H9 (cell line): ENCODE results near the gene ELAC2. TPM values are rescaled to one million over a fixed set of nuclear protein-coding genes. Genes with fewer than 3 reads are reported as not detected.

Experiments
- DNase-seq: peaks from one replicate; pipeline ENCODE4 v3.0.0-alpha.2; 2017
- H2AFZ ChIP-seq: one replicate; pipeline ENCODE4 v1.6.1; 2013; ENCODE audit warnings: mild to moderate bottlenecking, low read length, control low read depth, moderate library complexity
- H2AK5ac ChIP-seq: 2 replicates; pipeline ENCODE4 v1.6.1; 2013; ENCODE audit warnings: low read length, control low read depth, mixed read lengths; ENCODE audit not compliant: insufficient read length
- H2BK120ac ChIP-seq: one replicate; pipeline ENCODE4 v1.6.1; 2013; ENCODE audit warnings: low read depth, mild to moderate bottlenecking, low read length, control low read depth, inconsistent platforms; ENCODE audit not compliant: poor library complexity, severe bottlenecking
- H2BK12ac ChIP-seq: 2 replicates; pipeline ENCODE4 v1.6.1; 2013; ENCODE audit warnings: low read length, control low read depth, mixed read lengths, low read depth; ENCODE audit not compliant: insufficient read length
- H2BK15ac ChIP-seq: 2 replicates; pipeline ENCODE4 v1.6.1; 2013; ENCODE audit warnings: low read depth, low read length, control low read depth
- H2BK20ac ChIP-seq: one replicate; pipeline ENCODE4 v1.6.1; 2013; ENCODE audit warnings: low read depth, mild to moderate bottlenecking, low read length, control low read depth, inconsistent platforms; ENCODE audit not compliant: poor library complexity, severe bottlenecking
- H2BK5ac ChIP-seq: 2 replicates; pipeline ENCODE4 v1.6.1; 2013; ENCODE audit warnings: low read length, control low read depth, mixed read lengths; ENCODE audit not compliant: insufficient read length
- H3K14ac ChIP-seq: 2 replicates; pipeline ENCODE4 v1.6.1; 2013; ENCODE audit warnings: low read length, control low read depth; ENCODE audit not compliant: insufficient read depth
- H3K18ac ChIP-seq: 2 replicates; pipeline ENCODE4 v1.6.1; 2013; ENCODE audit warnings: low read depth, mild to moderate bottlenecking, mixed read lengths, low read length, control low read depth; ENCODE audit not compliant: insufficient read length
- H3K23ac ChIP-seq: 2 replicates; pipeline ENCODE4 v1.6.1; 2013; ENCODE audit warnings: low read length, control low read depth, mixed read lengths, low read depth; ENCODE audit not compliant: insufficient read length
- H3K23me2 ChIP-seq: 2 replicates; pipeline ENCODE4 v1.6.1; 2013; ENCODE audit warnings: low read depth, mild to moderate bottlenecking, mixed read lengths, low read length, control low read depth; ENCODE audit not compliant: insufficient read length, poor library complexity, severe bottlenecking
- H3K27ac ChIP-seq: 2 replicates; pipeline ENCODE4 v1.5.1; 2013; ENCODE audit warnings: low read length, control low read depth, mixed read lengths, low read depth; ENCODE audit not compliant: insufficient read length
- H3K27me3 ChIP-seq: 2 replicates; pipeline ENCODE4 v1.6.1; 2013; ENCODE audit warnings: low read length, control low read depth, inconsistent platforms; ENCODE audit not compliant: insufficient read depth
- H3K4ac ChIP-seq: 2 replicates; pipeline ENCODE4 v1.6.1; 2013; ENCODE audit warnings: low read depth, mild to moderate bottlenecking, control low read depth, inconsistent platforms, low read length, moderate library complexity
- H3K4me1 ChIP-seq: 2 replicates; pipeline ENCODE4 v1.6.1; 2013; ENCODE audit warnings: low read length, control low read depth, inconsistent platforms; ENCODE audit not compliant: insufficient read depth
- H3K4me2 ChIP-seq: 2 replicates; pipeline ENCODE4 v1.6.1; 2013; ENCODE audit warnings: low read length, control low read depth, mixed read lengths; ENCODE audit not compliant: insufficient read length, insufficient read depth
- H3K56ac ChIP-seq: 2 replicates; pipeline ENCODE4 v1.6.1; 2013; ENCODE audit warnings: low read depth, mild to moderate bottlenecking, mixed read lengths, low read length, control low read depth; ENCODE audit not compliant: insufficient read length
- H3K79me1 ChIP-seq: 2 replicates; pipeline ENCODE4 v1.6.1; 2013; ENCODE audit warnings: low read depth, mild to moderate bottlenecking, moderate library complexity, low read length, control low read depth, inconsistent platforms; ENCODE audit not compliant: insufficient read depth, poor library complexity, severe bottlenecking
- H3K79me2 ChIP-seq: 2 replicates; pipeline ENCODE4 v1.6.1; 2013; ENCODE audit warnings: low read length, control low read depth, inconsistent platforms; ENCODE audit not compliant: insufficient read depth
- H3K9ac ChIP-seq: 2 replicates; pipeline ENCODE4 v1.6.1; 2013; ENCODE audit warnings: low read length, control low read depth, mixed read lengths; ENCODE audit not compliant: insufficient read length; ENCODE audit errors: extremely low read depth
- H3K9me3 ChIP-seq: one replicate; pipeline ENCODE4 v1.6.1; 2013; ENCODE audit warnings: low read depth, low read length, inconsistent platforms; ENCODE audit not compliant: control insufficient read depth
- H3T11ph ChIP-seq: one replicate; pipeline ENCODE4 v1.6.1; 2013; ENCODE audit warnings: mild to moderate bottlenecking, low read length, control low read depth, inconsistent platforms
- H4K20me1 ChIP-seq: one replicate; pipeline ENCODE4 v1.6.1; 2013; ENCODE audit not compliant: control insufficient read depth, insufficient read length, insufficient read depth
- H4K5ac ChIP-seq: 2 replicates; pipeline ENCODE4 v1.6.1; 2013; ENCODE audit warnings: low read depth, mild to moderate bottlenecking, mixed read lengths, low read length, control low read depth; ENCODE audit not compliant: insufficient read length
- H4K8ac ChIP-seq: replicated peaks from 2 replicates; pipeline ENCODE4 v1.6.1; 2013; ENCODE audit warnings: low read length, control low read depth, mixed read lengths, low read depth; ENCODE audit not compliant: insufficient read length
- H4K91ac ChIP-seq: 2 replicates; pipeline ENCODE4 v1.6.1; 2013; ENCODE audit warnings: low read depth, mild to moderate bottlenecking, moderate library complexity, mixed read lengths, low read length, control low read depth; ENCODE audit not compliant: insufficient read length
- H3K27ac Mint-ChIP-seq, 3 experiments: 2 replicates in 2 of 3; 3 replicates in 1 of 3; pipeline ENCODE4 v1.8.0; 2020 to 2021; ENCODE audit warnings: mixed read lengths in 3 of 3, mild to moderate bottlenecking in 1 of 3, moderate library complexity in 1 of 3
- H3K27me3 Mint-ChIP-seq: 2 replicates; pipeline ENCODE4 v1.8.0; 2021; ENCODE audit warnings: low read depth, mild to moderate bottlenecking, moderate library complexity, mixed read lengths
- H3K36me3 Mint-ChIP-seq, 3 experiments: 2 replicates in 2 of 3; 3 replicates in 1 of 3; pipeline ENCODE4 v1.8.0; 2020 to 2021; ENCODE audit warnings: low read depth in 3 of 3, mixed read lengths in 3 of 3; ENCODE audit not compliant: insufficient read depth in 1 of 3
- H3K4me1 Mint-ChIP-seq, 2 experiments: 2 replicates each; pipeline ENCODE4 v1.8.0; 2020; ENCODE audit warnings: mixed read lengths in 2 of 2
- H3K4me3 Mint-ChIP-seq, 2 experiments: 2 replicates in 1 of 2; 3 replicates in 1 of 2; pipeline ENCODE4 v1.8.0; 2020 to 2021; ENCODE audit warnings: mild to moderate bottlenecking in 2 of 2, mixed read lengths in 2 of 2, moderate library complexity in 1 of 2
- H3K9me3 Mint-ChIP-seq, 2 experiments: 2 replicates in 1 of 2; 3 replicates in 1 of 2; pipeline ENCODE4 v1.8.0; 2020; ENCODE audit warnings: mild to moderate bottlenecking in 2 of 2, mixed read lengths in 2 of 2, moderate library complexity in 1 of 2
- CTCF ChIP-seq: fragments of 200-600 bp; sonication (generic); conservative IDR thresholded peaks from 3 replicates; pipeline ENCODE4 v1.8.0; 2021; ENCODE audit warnings: antibody characterized with exemption, mild to moderate bottlenecking
- WGBS: extraction: QIAGEN DNeasy Blood & Tissue Kit; methylation state at CpG from one replicate; pipeline ENCODE4 v1.1.7; 2013; ENCODE audit warnings: missing lambda C conversion rate, low lambda C conversion rate, mixed read lengths; ENCODE audit not compliant: insufficient read length; ENCODE audit errors: extremely low coverage; 5-methylcytosine and 5-hydroxymethylcytosine counted together
- total RNA-seq: library from RNA; stranded (reverse); gene quantifications from 2 replicates; pipeline ENCODE4 v1.2.1, GENCODE V29; 2021

Gene ELAC2
- total RNA-seq, 1 experiment from 2014 or later, result 90.7 TPM

GRCh38 chr17:12967962-12968361 lies 49.9 kb downstream of the ELAC2 start:
- WGBS, result no CpG with 5 or more reads among the region's 11 CpGs
- no peak overlapping the region for H3K4me3 Mint-ChIP-seq

More at GRCh38 chr17:12967962-12968361, 49.9 kb downstream of the ELAC2 start:
- Histone ChIP-seq H3K9ac (no peak overlapping the region), H3K56ac (no peak overlapping the region), H2AK5ac (no peak overlapping the region), H4K5ac (no peak overlapping the region), H2BK15ac (no peak overlapping the region), H3K27me3 (no peaks in the 10 kb centered on the region), H3K79me2 (no peaks in the 10 kb centered on the region), H2BK120ac (no peak overlapping the region), H3K4ac (no peak overlapping the region), H3K27ac (no peak overlapping the region), H3K23me2 (no peaks in the 10 kb centered on the region), H3K79me1 (no peaks in the 10 kb centered on the region), H2AFZ (no peak overlapping the region), H3K23ac (no peak overlapping the region), H2BK12ac (no peak overlapping the region), H3K14ac (no peak overlapping the region), H3T11ph (no peak overlapping the region), H3K4me1 (0 out of 2 replicates have a peak, but pooled peaks cover 4% of the 10 kb centered on the region), H2BK5ac (no peak overlapping the region), H4K91ac (no peak overlapping the region), H4K8ac (no peak overlapping the region), H2BK20ac (no peak overlapping the region), H4K20me1 (no peaks in the 10 kb centered on the region), H3K9me3 (no peaks in the 10 kb centered on the region), H3K18ac (no peak overlapping the region), H3K4me2 (no peak overlapping the region)
- H3K4me1 Mint-ChIP-seq, result peaks cover 8 to 11% of the 10 kb centered on the region in 2 experiments
- H3K9me3 Mint-ChIP-seq, result no peaks in the 10 kb centered on the region
- DNase-seq, result no peak
- peaks cover 2 to 7% (median 6%) of the 10 kb centered on the region in 3 experiments for H3K36me3 Mint-ChIP-seq
- peak overlapping the region in 1 of 3 experiments; percentile 71; a peak in 3 of 7 replicates for H3K27ac Mint-ChIP-seq
- TF ChIP-seq CTCF, result no peak
- H3K27me3 Mint-ChIP-seq, result no peaks in the 10 kb centered on the region
